HCT116 (cell line): ENCODE data around the gene ADGRL3. TPM values are rescaled to one million over a fixed set of nuclear protein-coding genes. Genes with fewer than 3 reads are reported as not detected.

Source experiments
- ATAC-seq: fragments of 200-7000 bp; cut with Tn5 transposase; 2 replicates; pipeline ENCODE4 v1.9.1; 2020; ENCODE audit warnings: mild to moderate bottlenecking, moderate library complexity
- BruUV-seq: library from RNA; stranded (reverse); fragments of 400-500 nt; replicated peaks from 2 replicates; lab custom pipeline; 2021; lab: Mats Ljungman, UMichigan
- CTCF ChIA-PET: fragments of 300-600 bp; sonication (Branson Sonifier 250); formaldehyde crosslinking; loops from one replicate; lab custom pipeline; 2021; ENCODE audit warnings: antibody characterized with exemption; lab: Charles Lee
- POLR2A ChIA-PET: fragments of 300-600, 350-600 bp; sonication (Branson Sonifier 250); formaldehyde crosslinking; loops from one replicate; lab custom pipeline; 2021; ENCODE audit warnings: antibody characterized with exemption; lab: Charles Lee
- RAD21 ChIA-PET, 2 experiments: fragments of 300-600 bp; sonication (Branson Sonifier 250); formaldehyde crosslinking; loops; one replicate each; lab custom pipeline; 2023; ENCODE audit warnings: low total read pairs in 2 of 2; ENCODE audit not compliant: uncharacterized antibody in 2 of 2, unreplicated experiment in 2 of 2, low non-redundant PET in 1 of 2; lab: Charles Lee
- DNase-seq: peaks from one replicate; pipeline ENCODE4 v3.0.0-alpha.2; 2010; ENCODE audit warnings: low read depth, low spot score
- H2AFZ ChIP-seq: fragments of 200-600 bp; shearing (Covaris generic), sonication (generic); 2 replicates; pipeline ENCODE4 v1.6.1; 2017; ENCODE audit warnings: low read depth, mixed run types, mixed read lengths, antibody characterized with exemption, low read length; ENCODE audit not compliant: poor library complexity, severe bottlenecking
- H3K27ac ChIP-seq: 2 replicates; pipeline ENCODE4 v1.5.1; 2012; ENCODE audit warnings: low read depth, low read length
- H3K27me3 ChIP-seq: fragments of 200-600 bp; sonication (generic); 2 replicates; pipeline ENCODE4 v1.6.1; 2016; ENCODE audit warnings: mixed run types, low read length, mixed read lengths; ENCODE audit not compliant: insufficient read depth
- H3K36me3 ChIP-seq, 2 experiments: fragments of 200-500 bp in 1 of 2; fragments of 200-600 bp in 1 of 2; sonication (Bioruptor generic) in 1 of 2; sonication (generic) in 1 of 2; 2 replicates each; pipeline versions ENCODE4 v1.5.1 to v1.6.1; 2014 to 2016; ENCODE audit warnings: low read length in 2 of 2, inconsistent platforms in 1 of 2, mixed read lengths in 1 of 2, mixed run types in 1 of 2; ENCODE audit not compliant: insufficient read depth in 2 of 2, control insufficient read depth in 1 of 2
- H3K4me1 ChIP-seq, 2 experiments: fragments of 200-600 bp in 1 of 2; sonication (generic) in 1 of 2; 2 replicates each; pipeline versions ENCODE4 v1.5.1 to v1.6.1; 2012 to 2017; ENCODE audit warnings: low read length in 2 of 2, inconsistent platforms in 1 of 2, mild to moderate bottlenecking in 1 of 2, mixed read lengths in 1 of 2, mixed run types in 1 of 2, moderate library complexity in 1 of 2; ENCODE audit not compliant: insufficient read depth in 2 of 2, control insufficient read depth in 1 of 2
- H3K4me2 ChIP-seq: fragments of 200-600 bp; sonication (generic); 2 replicates; pipeline ENCODE4 v1.6.1; 2017; ENCODE audit warnings: mixed run types, low read length, mixed read lengths
- H3K4me3 ChIP-seq, 2 experiments: fragments of 200-600 bp in 1 of 2; sonication (generic) in 1 of 2; replicated peaks in 1 of 2; 2 replicates each; pipeline ENCODE4 v1.5.1; 2011 to 2016; ENCODE audit warnings: low read length in 2 of 2, control low read depth in 1 of 2, low read depth in 1 of 2, mild to moderate bottlenecking in 1 of 2, mixed read lengths in 1 of 2, mixed run types in 1 of 2
- H3K79me2 ChIP-seq: fragments of 200-600 bp; sonication (generic); 2 replicates; pipeline ENCODE4 v1.6.1; 2017; ENCODE audit warnings: mild to moderate bottlenecking, mixed run types, low read length, moderate library complexity, mixed read lengths; ENCODE audit not compliant: insufficient read depth
- H3K9ac ChIP-seq: fragments of 200-600 bp; sonication (generic); 2 replicates; pipeline ENCODE4 v1.6.1; 2016; ENCODE audit warnings: low read length, mixed read lengths
- H3K9me2 ChIP-seq: fragments of 200-600 bp; sonication (generic), shearing (Covaris generic); 2 replicates; pipeline ENCODE4 v1.6.1; 2017; ENCODE audit warnings: mixed run types, mild to moderate bottlenecking, moderate library complexity; ENCODE audit not compliant: insufficient read depth
- H3K9me3 ChIP-seq, 2 experiments: fragments of 200-500 bp in 1 of 2; fragments of 200-600 bp in 1 of 2; sonication (Bioruptor generic) in 1 of 2; sonication (generic) in 1 of 2; 2 replicates each; pipeline ENCODE4 v1.6.1; 2014 to 2017; ENCODE audit warnings: low read length in 2 of 2, mixed read lengths in 2 of 2, inconsistent platforms in 1 of 2, low read depth in 1 of 2, mild to moderate bottlenecking in 1 of 2, mixed run types in 1 of 2, moderate library complexity in 1 of 2; ENCODE audit not compliant: control insufficient read depth in 1 of 2, insufficient read depth in 1 of 2
- H4K20me1 ChIP-seq: fragments of 200-600 bp; sonication (generic), shearing (Covaris generic); 2 replicates; pipeline ENCODE4 v1.6.1; 2017; ENCODE audit warnings: mixed run types, mild to moderate bottlenecking, moderate library complexity; ENCODE audit not compliant: insufficient read depth
- EGR1 ChIP-seq: IDR thresholded peaks from 2 replicates; pipeline ENCODE4 v1.6.1; 2012; ENCODE audit warnings: low read depth
- ELF1 ChIP-seq: IDR thresholded peaks from 2 replicates; pipeline ENCODE4 v1.6.1; 2012; ENCODE audit warnings: low read depth, borderline replicate concordance
- JUND ChIP-seq: IDR thresholded peaks from 2 replicates; pipeline ENCODE4 v1.6.1; 2012
- POLR2A ChIP-seq: IDR thresholded peaks from 2 replicates; pipeline ENCODE4 v1.7.0; 2011; ENCODE audit warnings: borderline replicate concordance; ENCODE audit not compliant: insufficient read depth, insufficient read length; ENCODE audit errors: extremely low read depth
- RAD21 ChIP-seq: IDR thresholded peaks from 2 replicates; pipeline ENCODE4 v1.6.1; 2012; ENCODE audit warnings: low read depth, mild to moderate bottlenecking
- SIN3A ChIP-seq: IDR thresholded peaks from 2 replicates; pipeline ENCODE4 v1.6.1; 2012; ENCODE audit warnings: low read depth
- ZFX ChIP-seq: fragments of 450-650 bp; IDR thresholded peaks from 2 replicates; pipeline ENCODE4 v1.6.1; 2017
- ZNF274 ChIP-seq: fragments of 200-500 bp; sonication (Bioruptor generic); IDR thresholded peaks from 2 replicates; pipeline ENCODE4 v1.6.1; 2014; ENCODE audit warnings: mild to moderate bottlenecking, low read depth, low read length, inconsistent platforms
- intact Hi-C: fragments of 100-400 bp; cut with micrococcal nuclease; formaldehyde crosslinking; loops from 2 replicates; pipeline ENCODE4 v1.10.0; 2022
- total RNA-seq: library from RNA; stranded (reverse); gene quantifications from one replicate; pipeline ENCODE4 v1.2.1, GENCODE V29; 2021; ENCODE audit not compliant: unreplicated experiment
- TF ChIP-seq, protein P1 (sequence below): IDR thresholded peaks from 2 replicates; pipeline ENCODE4 v1.6.1; 2012
- TF ChIP-seq, protein P2 (sequence below): IDR thresholded peaks from 2 replicates; pipeline ENCODE4 v1.6.1; 2012; ENCODE audit warnings: low read depth
- TF ChIP-seq, protein P3 (sequence below): IDR thresholded peaks from 2 replicates; pipeline ENCODE4 v1.6.1; 2012
- TF ChIP-seq, protein P4 (sequence below), 3 experiments: fragments of 200-600 bp in 1 of 3; sonication (generic) in 1 of 3; IDR thresholded peaks in 2 of 3; conservative IDR thresholded peaks in 1 of 3; 2 replicates each; pipeline ENCODE4 v1.5.1; 2012 to 2017; ENCODE audit warnings: low read depth in 2 of 3, low read length in 2 of 3, antibody characterized with exemption in 1 of 3, borderline replicate concordance in 1 of 3, control low read depth in 1 of 3, mild to moderate bottlenecking in 1 of 3, mixed read lengths in 1 of 3, mixed run types in 1 of 3, moderate library complexity in 1 of 3; ENCODE audit not compliant: insufficient read depth in 1 of 3

Gene ADGRL3
- total RNA-seq, 1 experiment from 2014 or later = not detected

DNA sequence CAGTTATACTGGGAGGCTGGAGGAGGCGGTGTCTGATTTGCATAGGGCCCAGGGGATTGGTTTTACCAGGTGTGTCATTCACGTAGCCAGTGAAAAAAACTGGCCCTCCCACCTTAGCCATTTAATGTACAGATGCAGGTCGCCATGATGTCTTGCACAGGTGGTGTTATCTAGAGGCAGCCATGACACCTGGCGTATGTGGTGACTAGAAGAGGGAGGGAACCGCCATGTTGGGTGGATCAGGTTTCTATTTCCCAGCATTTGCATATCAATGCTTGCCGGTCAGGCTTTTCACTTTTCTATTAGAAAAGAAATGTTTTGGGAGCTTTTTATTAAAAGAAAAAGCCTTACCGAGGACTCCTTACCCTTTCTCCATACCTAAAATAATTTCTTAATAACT lies 523.4 kb downstream of the ADGRL3 start:
- intact Hi-C loops = no loop called here

More for the DNA sequence above, 523.4 kb downstream of the ADGRL3 start:
- RAD21 ChIA-PET = no interaction called here
- H3K4me1 ChIP-seq = no peaks in the 10 kb centered on the region
- H3K9ac ChIP-seq = no peak overlapping the region
- H2AFZ ChIP-seq = no peak overlapping the region
- peaks cover 3 to 5% of the 10 kb centered on the region in 2 experiments; a peak in 3 of 4 replicates for H3K9me3 ChIP-seq
- no peak for DNase-seq
- no peak for ATAC-seq
- no peaks in the 10 kb centered on the region for H3K36me3 ChIP-seq
- CTCF ChIA-PET = no interaction called here
- no peaks in the 10 kb centered on the region for H3K27me3 ChIP-seq
- no peak overlapping the region for H3K27ac ChIP-seq
- no peaks in the 10 kb centered on the region for H3K9me2 ChIP-seq
- H3K4me2 ChIP-seq = no peak overlapping the region
- TF ChIP-seq EGR1 (no peak), SIN3A (no peak), ZFX (no peak), POLR2A (no peak), ELF1 (no peak), RAD21 (no peak), ZNF274 (no peak), JUND (no peak)
- TF ChIP-seq, protein P1, sequence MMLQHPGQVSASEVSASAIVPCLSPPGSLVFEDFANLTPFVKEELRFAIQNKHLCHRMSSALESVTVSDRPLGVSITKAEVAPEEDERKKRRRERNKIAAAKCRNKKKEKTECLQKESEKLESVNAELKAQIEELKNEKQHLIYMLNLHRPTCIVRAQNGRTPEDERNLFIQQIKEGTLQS = no peak
- TF ChIP-seq, protein P2, sequence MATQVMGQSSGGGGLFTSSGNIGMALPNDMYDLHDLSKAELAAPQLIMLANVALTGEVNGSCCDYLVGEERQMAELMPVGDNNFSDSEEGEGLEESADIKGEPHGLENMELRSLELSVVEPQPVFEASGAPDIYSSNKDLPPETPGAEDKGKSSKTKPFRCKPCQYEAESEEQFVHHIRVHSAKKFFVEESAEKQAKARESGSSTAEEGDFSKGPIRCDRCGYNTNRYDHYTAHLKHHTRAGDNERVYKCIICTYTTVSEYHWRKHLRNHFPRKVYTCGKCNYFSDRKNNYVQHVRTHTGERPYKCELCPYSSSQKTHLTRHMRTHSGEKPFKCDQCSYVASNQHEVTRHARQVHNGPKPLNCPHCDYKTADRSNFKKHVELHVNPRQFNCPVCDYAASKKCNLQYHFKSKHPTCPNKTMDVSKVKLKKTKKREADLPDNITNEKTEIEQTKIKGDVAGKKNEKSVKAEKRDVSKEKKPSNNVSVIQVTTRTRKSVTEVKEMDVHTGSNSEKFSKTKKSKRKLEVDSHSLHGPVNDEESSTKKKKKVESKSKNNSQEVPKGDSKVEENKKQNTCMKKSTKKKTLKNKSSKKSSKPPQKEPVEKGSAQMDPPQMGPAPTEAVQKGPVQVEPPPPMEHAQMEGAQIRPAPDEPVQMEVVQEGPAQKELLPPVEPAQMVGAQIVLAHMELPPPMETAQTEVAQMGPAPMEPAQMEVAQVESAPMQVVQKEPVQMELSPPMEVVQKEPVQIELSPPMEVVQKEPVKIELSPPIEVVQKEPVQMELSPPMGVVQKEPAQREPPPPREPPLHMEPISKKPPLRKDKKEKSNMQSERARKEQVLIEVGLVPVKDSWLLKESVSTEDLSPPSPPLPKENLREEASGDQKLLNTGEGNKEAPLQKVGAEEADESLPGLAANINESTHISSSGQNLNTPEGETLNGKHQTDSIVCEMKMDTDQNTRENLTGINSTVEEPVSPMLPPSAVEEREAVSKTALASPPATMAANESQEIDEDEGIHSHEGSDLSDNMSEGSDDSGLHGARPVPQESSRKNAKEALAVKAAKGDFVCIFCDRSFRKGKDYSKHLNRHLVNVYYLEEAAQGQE = no peak
- TF ChIP-seq, protein P3, sequence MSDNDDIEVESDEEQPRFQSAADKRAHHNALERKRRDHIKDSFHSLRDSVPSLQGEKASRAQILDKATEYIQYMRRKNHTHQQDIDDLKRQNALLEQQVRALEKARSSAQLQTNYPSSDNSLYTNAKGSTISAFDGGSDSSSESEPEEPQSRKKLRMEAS = no peak
- TF ChIP-seq, protein P4, sequence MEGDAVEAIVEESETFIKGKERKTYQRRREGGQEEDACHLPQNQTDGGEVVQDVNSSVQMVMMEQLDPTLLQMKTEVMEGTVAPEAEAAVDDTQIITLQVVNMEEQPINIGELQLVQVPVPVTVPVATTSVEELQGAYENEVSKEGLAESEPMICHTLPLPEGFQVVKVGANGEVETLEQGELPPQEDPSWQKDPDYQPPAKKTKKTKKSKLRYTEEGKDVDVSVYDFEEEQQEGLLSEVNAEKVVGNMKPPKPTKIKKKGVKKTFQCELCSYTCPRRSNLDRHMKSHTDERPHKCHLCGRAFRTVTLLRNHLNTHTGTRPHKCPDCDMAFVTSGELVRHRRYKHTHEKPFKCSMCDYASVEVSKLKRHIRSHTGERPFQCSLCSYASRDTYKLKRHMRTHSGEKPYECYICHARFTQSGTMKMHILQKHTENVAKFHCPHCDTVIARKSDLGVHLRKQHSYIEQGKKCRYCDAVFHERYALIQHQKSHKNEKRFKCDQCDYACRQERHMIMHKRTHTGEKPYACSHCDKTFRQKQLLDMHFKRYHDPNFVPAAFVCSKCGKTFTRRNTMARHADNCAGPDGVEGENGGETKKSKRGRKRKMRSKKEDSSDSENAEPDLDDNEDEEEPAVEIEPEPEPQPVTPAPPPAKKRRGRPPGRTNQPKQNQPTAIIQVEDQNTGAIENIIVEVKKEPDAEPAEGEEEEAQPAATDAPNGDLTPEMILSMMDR (IDR thresholded peaks at IDR 0.05 in 2 of 3, conservative IDR thresholded peaks at IDR 0.05 in 1 of 3; ENCODE audit: borderline replicate concordance in 1 of 3, insufficient read depth in 1 of 3, low read depth in 2 of 3, low read length in 2 of 3) = no peak
- no peaks in the 10 kb centered on the region for H3K79me2 ChIP-seq
- no peaks in the 10 kb centered on the region for H4K20me1 ChIP-seq
- no peak overlapping the region for H3K4me3 ChIP-seq
- POLR2A ChIA-PET = no interaction called here
- BruUV-seq = no TSS peak
